Measurements from ENCODE around the gene FCHSD2.
A peak's percentile ranks its signal among the peaks of the same experiment; 100 is the strongest.
"Not testable (repeated sequence)": the region's sequence is repeated elsewhere in the genome, so short reads cannot be mapped to it uniquely, and the experiment has no call there.

Gene FCHSD2

GRCh38 chr11:72829178-72829577 is 312.9 kb downstream of the FCHSD2 start:
- no peak for DNase-seq

DNA sequence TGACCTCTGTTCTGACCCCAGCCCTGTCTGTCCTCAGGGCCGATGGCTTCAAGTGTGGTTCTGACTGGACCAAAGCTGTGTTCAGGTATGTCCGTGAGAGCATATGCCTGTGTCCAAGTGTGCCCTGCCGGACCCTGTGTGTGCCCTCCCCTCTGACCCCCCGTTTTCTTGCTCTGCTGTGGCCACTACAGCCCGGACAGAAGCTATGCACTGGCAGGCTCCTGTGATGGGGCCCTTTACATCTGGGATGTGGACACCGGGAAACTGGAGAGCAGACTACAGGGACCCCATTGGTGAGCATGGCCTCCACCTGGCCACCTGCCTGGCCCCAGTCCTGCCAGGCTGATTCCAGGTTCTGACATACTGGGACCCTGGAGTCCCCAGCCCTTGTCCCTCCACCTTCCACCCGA is 313.4 kb downstream of the FCHSD2 start:
- DNase-seq: no peak

GRCh38 chr11:72828081-72828567 is 314.0 kb downstream of the FCHSD2 start:
- DNase-seq: no peak

DNA sequence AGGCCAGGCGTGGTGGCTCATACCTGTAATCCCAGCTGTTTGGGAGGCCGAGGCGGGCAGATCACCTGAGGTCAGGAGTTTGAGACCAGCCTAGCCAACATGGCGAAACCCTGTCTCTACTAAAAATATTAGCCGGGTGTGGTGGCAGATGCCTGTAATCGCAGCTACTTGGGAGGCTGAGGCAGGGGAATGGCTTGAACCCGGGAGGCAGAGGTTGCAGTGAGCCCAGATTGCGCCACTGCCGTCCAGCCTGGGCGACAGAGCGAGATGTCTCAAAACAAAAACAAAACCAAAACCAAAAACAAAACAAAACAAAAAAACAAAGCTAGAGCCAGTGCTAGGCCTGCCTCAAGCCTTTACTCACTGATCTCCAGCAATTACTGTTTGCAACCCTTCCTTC is 314.5 kb downstream of the FCHSD2 start:
- not testable (repeated sequence) for DNase-seq

GRCh38 chr11:72826942-72827480 is 315.1 kb downstream of the FCHSD2 start:
- DNase-seq: no peak

GRCh38 chr11:72826191-72826941 is 315.8 kb downstream of the FCHSD2 start:
- no peak for DNase-seq

- DNase-seq: no peak
These were observed 316.5 kb downstream of the FCHSD2 start for GRCh38 chr11:72825661-72826060.

GRCh38 chr11:72824811-72825505 is 317.2 kb downstream of the FCHSD2 start:
- DNase-seq: no peak

GRCh38 chr11:72824020-72824419 is 318.1 kb downstream of the FCHSD2 start:
- DNase-seq: no peak

GRCh38 chr11:72823105-72823804 is 318.9 kb downstream of the FCHSD2 start:
- no peak for DNase-seq

GRCh38 chr11:72821920-72822799 is 320.0 kb downstream of the FCHSD2 start:
- DNase-seq: peak; percentile 69

DNA sequence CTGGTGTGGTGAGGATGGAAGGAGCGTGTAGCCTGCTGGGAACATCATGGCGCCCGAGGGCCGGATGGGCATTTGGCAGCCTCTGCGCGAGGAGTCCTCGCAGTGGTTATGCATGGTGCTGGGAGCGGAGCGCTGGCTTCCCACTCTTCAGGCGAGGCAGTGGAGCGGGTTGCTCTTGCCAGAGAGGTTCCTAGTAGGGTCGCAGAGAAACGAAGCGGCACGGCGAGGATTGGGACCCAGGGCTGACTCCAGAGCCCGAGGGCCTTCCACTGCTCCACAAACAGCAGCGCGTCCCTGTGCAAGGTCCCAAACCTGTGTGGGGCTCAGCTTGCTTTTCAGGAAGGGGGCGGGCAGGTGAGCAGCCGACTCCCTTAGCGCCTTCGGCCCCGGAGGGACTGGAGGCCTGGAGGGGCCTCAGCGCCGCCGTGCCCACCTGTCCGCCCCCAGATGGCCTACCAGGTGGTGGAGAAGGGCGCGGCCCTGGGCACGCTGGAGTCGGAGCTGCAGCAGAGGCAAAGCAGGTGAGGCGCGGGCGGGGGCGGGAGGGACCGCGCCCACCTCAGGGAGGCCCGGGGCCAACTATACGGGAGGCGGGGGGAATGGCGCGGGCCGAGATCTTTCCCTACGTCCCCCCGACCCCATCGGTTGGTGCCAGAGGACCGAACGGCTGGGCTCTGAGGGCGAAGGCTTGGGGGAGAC is 320.7 kb downstream of the FCHSD2 start:
- DNase-seq: no peak

DNA sequence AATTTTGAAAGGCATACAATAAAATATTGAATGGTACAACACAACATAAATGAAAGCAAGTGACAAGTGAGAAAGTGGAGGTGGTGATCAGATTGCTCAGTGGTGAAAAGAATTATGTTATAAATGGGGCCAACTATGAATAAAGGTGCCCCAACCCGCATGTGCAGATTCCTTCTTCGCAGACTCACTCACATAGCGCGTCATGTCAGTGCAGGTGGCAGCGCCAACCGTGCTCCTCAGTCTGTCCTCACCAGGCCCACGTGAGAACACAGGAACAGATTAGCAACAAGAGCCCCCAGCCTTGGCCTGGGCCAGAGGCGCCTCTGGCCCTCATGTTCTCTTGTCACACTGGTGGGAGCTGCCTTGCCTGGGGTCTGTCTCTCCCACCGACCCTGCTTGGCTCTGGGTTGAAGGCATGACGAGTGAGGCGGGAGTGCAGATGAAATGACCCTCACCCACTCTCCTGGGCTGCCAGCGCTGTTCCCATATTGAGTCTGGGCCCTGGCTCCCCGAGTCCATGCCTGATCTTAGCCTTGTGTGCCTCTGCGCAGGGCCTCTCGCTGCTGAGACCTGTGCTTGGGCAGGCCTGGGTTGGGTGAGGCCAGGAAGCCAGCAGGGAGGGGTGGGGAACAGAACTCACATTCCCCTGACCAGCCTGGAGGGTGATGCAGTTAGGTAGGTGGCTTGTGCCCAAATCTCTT is 321.5 kb downstream of the FCHSD2 start:
- no peak for DNase-seq

GRCh38 chr11:72818971-72819370 is 323.1 kb downstream of the FCHSD2 start:
- DNase-seq: no peak

DNA sequence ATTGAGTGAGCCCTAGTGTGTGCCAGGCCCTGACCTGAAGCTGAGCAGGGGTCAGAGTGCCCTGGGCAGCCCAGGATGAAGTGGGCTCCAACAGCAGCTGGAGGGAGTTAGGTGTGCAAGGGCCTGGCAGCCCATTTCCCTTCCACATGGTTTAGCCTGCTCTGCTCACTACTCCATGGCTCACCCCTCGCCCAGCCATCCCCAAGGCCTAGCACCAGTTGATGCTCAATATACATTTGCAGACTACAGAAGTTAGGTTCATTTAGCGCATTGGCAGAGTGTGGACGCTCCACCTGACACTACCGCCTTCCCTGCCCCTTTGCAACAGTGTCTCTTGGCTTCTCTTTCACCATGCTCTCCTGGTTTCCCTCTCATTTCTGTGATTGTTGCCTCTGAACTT is 324.2 kb downstream of the FCHSD2 start:
- no peak for DNase-seq

DNA sequence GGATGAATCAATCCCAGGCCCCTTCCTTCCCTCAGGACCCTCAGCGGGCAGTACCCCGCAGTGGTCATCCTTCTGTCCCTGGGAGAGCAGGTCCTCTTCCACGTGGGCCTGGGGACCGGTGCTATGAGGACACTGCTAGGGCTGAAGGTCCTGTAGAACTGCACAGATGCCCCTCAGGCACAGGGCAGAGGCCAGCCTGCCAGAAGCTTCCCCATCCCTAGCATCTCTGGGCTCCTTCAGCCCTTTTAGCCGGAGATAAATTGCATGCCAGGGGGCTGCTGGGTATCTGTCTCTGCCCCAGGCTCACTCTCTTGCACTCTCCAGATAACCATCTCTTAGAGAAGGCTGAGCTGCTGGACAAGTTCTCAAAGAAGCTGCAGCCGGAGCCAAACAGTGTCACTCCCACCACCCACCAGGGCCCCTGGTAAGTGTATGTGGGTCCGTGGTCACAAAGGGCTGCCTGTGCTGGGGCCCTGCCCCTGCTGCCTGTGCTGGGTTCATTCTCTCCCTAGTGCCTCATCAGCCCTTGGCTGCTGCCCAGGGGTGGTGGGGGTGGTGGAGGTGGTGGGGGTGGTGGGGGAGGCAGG is 325.6 kb downstream of the FCHSD2 start:
- no peak for DNase-seq

DNA sequence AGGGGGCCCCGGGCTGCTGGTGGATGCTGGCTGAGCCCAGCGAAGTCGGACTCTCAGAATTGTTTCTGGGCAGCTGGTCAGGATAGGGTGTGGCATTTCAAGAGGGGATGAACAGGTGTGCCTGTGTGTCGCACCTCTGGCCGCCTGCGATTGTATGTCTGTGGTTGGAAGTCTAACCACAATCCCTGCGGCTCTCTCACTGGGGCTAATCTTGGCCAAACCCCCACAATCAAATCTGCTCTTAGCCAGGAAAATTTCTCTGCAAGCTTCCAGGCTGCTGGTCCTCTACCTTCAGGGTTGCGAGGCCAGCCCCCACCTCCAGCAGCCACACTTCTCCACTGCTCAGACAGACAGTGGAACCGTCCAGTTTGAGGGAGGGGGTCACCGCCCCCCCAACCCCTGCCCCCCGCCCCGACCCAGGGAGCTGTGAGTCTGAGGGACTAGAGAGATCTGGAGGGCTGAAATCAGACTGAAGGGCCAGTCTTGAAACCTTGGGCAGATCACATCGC is 327.0 kb downstream of the FCHSD2 start:
- DNase-seq: no peak

DNA sequence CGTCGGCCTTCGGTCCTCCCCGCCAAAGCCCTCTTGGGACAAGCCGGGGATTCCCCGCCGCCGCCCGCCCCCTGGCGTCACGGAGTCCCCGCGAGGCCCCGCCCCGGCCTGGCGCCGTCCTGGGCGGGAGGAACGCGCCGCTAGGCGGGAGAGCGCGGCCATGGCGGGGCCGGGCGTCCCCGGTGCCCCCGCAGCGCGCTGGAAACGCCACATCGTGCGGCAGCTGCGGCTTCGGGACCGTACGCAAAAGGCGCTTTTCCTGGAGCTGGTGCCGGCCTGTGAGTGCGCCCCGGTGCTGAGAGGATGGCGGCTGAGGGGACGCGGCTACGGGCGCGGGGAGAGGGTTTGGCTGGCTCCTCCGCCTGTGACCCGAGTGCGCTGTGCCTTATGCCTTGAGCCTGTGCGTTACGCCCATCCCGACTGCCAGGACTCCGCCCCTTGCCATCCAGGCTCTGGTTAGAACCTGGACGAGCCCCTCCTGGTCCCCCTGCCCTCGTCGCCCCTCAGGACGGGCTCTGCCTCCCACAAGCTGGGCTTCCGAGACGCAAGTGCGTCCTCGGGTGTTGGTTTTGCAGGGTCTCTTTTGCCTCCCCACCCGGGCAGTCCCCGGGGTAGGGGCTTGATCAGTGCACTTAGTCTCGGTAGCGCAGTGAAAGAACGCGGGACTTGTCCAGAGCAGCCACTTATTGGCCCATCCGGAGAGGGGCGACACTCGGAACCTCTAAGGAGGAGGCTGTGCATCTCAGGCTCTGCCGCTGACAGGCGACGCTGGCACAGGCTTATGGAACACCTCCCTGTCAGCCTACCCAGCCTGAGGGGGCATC is 327.6 kb downstream of the FCHSD2 start, which contains the start of gene ATG16L2:
ATG16L2 (plus strand) TSS at position 126 of the 824 bp plus-strand sequence; CDS start at position 161, 35 bp downstream.
- DNase-seq: no peak

DNA sequence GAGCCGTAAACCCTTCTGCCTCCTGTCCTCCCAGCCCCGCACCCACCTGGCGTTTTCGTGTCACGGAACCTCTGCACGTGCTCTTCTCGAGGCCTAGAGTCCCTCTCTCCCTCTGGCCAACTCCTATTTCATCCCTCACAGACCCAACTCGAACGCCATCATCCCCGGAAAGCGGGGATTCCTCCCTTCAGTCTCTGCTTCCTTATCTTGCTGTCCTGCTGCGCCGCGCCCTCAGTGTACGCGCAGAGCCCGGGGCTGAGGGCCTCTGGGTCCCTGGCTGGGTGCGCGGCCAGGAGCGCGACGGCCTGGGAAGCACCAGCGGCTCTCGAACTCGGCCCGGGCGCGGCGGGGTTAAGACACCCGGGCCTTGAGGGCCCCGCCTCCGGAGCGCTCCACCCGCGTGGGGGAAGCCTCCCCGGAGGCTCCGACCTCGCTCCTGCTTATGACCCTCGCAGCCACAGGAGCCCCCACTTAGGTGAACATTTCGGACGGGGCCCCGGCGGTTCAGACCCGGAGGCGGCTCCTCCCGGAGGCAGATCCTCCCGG is 328.3 kb downstream of the FCHSD2 start:
- DNase-seq: peak; percentile 81

Measured in cortex of kidney (tissue), 1 donor.